PC-9 (cell line): ENCODE results near the gene TIMP3.

ENCODE experiments used
- EZH2 ChIP-seq: fragments of 200-600 bp; sonication (generic); IDR thresholded peaks from 2 replicates; pipeline ENCODE4 v1.8.0; 2017; ENCODE audit warnings: antibody characterized with exemption, low read depth
- TF ChIP-seq, protein P1 (sequence below): fragments of 200-600 bp; sonication (generic); conservative IDR thresholded peaks from 2 replicates; pipeline ENCODE4 v1.6.1; 2017; ENCODE audit warnings: mixed run types, antibody characterized with exemption, mild to moderate bottlenecking, moderate library complexity

DNA sequence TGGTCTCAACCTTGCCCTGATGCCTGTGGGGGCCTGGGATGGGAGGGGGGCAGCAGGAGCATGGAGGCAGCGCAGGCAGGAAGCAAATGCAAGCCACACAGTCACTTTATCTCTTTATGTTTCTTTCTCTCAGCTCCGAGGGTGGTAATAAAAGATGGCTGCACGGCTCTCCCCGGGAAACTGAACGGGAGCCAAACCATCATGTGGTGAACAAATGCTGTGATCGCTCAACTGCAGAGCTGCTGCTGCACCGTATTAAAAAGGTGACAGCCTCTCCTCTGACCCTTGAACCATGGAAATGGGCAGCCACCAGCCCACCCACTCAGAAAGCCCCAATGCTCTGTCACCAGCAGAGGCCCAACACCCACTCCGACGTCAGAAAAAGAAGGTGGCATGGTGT is 110.0 kb downstream of the TIMP3 start:
- TF ChIP-seq, protein P1, sequence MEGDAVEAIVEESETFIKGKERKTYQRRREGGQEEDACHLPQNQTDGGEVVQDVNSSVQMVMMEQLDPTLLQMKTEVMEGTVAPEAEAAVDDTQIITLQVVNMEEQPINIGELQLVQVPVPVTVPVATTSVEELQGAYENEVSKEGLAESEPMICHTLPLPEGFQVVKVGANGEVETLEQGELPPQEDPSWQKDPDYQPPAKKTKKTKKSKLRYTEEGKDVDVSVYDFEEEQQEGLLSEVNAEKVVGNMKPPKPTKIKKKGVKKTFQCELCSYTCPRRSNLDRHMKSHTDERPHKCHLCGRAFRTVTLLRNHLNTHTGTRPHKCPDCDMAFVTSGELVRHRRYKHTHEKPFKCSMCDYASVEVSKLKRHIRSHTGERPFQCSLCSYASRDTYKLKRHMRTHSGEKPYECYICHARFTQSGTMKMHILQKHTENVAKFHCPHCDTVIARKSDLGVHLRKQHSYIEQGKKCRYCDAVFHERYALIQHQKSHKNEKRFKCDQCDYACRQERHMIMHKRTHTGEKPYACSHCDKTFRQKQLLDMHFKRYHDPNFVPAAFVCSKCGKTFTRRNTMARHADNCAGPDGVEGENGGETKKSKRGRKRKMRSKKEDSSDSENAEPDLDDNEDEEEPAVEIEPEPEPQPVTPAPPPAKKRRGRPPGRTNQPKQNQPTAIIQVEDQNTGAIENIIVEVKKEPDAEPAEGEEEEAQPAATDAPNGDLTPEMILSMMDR, result no peak
- no peak for TF ChIP-seq EZH2
